NCI-H1048 (cell line): Measurements from ENCODE around the gene MLC1.

Experiments used
- DNase-seq: peaks from one replicate; lab custom pipeline; 2025; lab: John Stamatoyannopoulos, UW

The MLC1 gene

DNA sequence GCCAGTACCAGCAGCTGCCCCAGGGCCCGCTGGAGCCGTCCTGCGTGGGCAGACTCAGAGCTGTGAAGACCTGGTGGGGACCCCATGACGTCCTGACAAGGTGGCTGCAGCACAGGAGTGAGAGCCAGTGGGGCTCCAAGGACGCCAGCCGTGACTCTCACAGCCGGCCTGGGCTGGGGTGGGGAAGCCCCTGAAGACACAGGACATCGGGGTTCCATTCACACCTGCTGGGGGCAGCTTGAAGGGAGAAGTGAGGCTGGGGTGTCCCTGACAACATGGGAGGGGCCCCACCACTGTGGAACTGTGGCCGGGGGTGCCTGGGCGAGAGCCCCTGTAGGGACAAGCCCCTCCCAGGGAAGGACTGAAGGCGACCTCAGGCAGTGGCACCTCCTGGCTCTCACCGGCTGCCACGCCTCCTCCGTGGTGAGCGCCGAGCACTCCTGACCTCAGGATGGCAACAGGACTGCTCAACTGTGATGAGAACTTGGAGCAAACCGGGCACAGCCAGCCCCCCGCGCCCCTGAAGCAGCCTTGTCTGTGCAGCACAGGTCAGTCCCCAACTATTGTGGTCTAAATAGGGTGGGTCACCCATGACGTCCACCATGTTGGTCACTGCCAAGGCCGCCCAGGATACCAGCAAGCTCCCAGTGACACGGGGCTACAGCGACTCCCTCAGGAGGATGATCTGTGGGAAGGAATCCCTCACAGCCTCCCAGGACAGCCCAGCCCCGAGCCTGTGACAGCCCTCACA is 49.9 kb downstream of the MLC1 start:
- no peak for DNase-seq

DNA sequence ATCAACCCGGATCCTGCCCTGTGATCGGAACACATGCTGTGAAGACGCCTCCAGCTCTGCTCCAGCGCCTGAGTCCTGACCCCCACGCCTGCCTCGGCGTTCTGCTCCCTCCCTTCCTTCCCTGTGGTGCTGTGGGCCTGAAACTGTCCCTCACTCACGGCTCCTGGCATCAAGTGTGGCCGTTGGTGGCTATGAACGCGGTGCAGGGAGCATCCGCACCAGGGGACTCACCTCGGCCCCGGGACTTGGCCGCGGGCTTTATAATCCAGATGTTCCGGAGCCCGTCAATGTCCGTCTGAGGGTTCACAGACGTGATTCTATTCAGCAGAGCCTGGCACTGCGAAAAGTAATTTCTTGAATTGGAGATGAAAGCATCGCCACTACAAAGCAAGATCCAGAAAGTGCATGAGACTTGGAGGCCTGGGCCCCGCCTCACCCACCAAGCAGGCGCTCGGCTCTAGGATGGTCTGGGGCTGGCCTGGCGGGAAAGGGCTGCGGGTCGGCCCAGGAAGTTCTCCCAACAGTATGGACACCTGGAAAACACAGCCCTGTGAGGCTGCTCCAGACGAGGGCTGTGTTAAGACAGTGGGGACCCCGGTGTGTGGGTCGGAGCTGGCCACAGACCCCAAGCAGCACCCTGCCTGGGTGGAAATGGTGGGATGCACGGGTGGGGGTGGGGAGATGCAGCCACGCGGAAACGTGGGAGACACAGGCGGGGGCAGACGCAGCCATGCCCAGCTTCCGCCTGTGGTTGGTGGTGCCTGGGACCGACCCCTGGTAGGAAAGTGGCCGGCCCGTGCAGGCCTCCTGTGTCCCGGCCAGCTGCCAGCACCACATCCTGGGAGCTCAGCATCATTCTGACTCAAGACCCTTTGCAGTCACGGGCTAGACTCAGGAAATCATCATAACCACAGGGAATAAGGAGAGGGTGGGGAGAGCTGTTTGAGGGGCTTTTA is 50.8 kb downstream of the MLC1 start:
- DNase-seq = no peak

DNA sequence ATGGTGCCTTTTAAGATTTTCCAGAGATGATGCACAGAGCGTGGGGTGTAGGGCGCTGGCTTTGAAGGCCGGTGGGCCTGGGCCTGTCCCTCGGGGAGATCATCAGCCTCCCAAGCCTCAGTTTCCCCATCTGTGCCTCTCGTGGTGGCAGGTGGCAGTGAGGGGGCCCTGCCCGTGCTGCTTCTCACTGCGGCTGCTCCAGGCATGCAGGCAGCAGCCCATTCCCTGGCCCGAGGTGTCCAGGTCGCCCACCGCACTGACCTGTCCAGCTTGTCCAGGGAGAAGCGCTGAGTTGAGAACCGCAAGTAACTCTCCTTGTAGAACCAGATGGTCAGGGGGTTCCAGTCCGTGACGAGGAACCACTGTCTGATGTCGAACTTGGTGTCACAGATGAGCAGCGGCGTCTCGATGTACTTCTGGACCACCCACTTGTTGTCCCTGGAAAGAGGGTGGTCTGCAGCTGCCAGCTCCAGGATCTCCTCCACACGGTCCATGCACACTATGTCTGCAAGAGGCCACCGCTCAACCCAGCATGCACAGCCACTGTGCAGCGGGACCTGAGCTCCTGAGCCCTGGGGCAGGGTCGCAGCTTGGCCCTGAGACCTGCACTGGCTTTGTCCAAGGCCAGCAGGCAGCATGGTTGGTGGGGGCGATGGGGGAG is 52.2 kb downstream of the MLC1 start:
- DNase-seq = no peak

DNA sequence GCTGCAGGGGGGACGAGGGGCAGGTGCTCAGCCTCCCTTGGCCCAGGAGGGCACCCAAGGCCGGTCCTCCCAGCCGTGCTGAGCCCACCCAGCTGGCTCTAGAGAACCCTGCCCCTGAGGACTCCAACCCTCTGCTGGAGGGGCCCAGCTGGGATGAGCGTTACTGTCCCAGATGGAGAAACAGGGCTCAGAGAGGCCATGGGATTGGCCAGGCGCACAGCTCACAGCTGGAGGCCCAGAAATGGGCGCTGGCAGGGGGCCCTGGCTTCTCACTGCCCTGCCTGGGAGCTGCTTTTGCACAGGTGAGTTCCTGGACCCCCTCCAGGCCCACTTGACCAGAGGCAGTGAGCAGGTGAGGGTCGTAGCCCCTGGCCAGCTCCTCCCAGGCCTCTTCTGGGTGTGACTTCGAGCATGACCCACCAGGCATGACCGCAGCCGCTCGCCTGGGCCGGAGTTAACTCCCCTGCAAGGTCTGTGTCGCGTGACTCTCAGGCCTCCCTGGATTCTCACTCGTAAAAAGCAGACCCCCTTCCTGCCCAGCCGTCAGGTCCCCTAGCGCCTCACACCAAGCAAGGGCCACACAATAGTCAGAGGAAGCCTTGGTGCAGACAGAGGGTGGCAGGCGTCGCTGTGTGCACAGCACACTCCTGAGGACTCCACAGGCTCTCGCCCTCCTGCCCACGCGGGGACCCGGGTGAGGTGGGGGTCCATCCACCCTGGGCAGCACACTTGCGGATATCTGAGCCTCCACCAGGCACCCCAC is 52.9 kb downstream of the MLC1 start:
- DNase-seq = no peak

DNA sequence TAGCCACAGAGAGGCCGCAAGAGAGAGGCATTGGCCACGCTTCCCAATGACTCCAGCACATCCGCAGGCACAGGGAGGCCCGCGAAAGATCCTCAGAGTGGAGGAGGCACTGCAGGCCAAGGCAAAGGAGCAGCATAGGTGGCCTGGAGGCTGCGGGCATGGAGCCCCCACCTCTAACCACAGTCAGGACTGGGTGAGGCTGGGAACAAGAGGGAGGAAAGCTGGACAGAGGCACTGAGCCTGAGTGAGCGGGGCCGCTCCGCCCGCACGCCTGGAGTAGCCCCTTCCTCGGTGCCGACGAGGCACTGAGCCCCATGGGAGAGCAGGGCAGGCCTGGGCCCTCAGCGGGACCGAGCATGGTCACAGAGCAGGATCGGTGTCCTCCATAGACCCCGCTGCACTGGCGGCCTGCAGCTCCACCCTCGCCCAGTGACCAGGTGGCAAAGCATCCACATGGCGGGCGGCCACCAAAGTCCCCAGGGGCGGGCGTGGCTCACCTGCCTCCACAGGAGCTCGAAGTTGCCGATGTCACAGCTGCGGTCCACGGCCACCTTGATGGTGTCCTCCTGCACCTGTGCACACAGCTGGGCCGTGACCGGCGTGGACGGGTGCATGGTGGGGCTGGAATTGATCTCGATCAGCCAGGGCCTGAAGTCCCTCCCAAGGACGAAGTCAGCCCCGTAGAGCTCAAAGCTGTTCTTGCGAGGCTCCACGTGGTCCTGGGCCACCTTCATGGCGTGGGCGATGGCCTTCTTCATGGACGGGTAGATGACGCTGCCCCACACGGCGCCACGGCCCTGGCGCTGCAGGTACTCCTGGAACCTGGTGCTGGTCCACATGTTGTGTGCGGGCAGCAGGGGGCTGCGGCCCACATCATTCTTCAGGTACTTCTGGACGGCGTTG is 53.8 kb downstream of the MLC1 start:
- no peak for DNase-seq

DNA sequence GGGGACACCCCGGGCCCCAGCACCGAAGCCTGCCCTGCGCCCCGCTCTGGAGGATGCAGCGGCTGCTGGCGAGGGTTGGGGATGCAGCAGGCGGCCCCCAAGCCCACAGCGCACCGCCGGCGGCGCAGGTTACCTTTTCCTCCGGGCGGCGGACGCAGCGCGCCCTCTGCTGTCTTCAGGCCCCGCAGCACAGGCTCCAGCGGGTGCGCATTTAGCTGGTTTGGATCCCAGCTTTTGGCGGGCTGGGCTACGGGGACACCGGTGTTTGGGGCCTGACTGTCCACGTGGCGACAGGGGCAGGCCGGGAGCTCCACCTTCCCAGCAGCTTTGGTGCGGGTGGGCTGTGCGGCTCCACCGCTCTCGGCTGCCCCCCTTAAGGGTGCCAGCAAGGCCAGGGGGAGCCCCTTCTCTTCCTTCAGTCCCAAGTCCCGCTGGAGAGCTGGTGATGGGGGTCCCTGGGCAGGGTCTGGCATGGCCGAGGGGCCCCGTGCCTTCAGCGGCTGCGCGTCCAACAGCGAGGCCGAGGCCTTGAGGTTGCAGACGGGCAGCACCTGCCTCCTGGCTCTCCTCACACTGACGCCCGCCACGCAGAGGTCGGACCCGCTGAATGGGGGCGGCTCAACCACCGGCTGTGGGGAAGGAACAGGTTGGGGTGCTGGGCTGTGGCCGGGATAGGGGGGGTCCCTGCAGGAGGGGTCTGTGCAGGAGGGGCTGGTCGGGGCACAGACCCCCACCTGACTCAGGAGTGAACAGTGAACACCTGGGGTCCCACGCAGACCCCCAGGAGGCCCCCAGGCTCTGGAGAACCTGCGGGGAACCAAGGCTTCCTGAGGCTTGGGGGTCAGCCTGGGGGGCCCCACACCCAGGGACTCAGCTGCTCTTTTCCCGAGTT is 54.7 kb downstream of the MLC1 start:
- DNase-seq = no peak

DNA sequence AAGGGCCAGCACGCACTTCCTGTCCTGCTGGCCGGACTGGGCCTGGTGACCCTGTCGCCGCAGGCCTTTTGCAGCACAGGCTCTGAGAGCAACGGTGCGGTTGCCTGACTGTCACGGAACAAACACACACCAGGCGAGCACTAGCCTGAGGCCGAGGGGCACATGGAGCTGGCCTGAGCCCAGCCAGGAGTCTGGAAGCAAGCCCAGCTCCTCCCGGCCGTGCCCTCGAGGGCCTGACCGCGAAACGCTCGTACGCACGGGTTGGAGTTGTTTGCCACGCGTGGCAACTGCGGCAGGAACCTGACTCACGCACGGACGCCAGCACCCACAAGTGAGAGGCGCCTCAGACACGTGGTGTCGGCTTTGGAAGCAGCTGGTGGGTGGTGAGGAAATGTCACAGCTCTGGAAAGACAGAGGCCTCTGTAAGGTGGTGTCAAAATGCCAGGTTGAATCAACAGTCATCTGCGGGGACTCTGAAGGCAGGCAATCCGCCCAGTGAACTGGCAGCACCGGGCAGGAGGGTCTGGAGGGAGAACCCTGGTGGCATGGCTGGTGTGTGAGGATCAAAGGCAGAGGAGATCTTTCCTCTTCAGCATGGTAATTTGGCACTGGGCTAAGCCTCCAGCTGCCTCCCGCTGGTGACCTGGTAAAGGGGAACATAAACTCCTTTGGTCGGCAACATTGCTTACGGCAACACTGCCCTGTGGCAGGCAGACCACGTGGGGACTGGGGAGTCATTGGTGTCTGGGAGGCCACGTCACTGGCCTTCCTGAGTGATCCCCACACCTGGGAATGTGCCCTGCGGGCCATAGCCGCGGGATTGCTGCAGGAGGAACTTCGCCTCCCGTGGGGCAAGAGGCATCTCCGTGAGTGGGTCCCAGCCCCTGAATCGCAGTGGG is 57.3 kb downstream of the MLC1 start:
- DNase-seq = no peak

DNA sequence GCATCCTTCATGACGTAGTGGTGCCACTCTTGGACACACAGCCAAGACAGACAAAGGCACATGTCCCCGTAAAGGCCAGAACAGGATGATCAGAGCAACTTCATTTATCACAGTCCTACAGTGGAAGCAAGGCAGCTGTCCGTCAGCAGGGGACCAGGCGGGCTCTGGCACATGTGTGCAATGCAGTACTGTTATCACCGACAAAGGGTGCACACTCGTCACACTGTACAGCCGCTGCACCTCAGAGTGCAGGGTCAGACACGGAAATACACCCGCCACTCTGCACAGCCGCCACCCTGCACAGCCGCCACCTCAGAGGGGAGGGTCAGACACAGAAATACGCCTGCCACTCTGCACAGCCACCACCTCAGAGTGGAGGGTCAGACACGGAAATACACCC is 59.2 kb downstream of the MLC1 start:
- DNase-seq = no peak

DNA sequence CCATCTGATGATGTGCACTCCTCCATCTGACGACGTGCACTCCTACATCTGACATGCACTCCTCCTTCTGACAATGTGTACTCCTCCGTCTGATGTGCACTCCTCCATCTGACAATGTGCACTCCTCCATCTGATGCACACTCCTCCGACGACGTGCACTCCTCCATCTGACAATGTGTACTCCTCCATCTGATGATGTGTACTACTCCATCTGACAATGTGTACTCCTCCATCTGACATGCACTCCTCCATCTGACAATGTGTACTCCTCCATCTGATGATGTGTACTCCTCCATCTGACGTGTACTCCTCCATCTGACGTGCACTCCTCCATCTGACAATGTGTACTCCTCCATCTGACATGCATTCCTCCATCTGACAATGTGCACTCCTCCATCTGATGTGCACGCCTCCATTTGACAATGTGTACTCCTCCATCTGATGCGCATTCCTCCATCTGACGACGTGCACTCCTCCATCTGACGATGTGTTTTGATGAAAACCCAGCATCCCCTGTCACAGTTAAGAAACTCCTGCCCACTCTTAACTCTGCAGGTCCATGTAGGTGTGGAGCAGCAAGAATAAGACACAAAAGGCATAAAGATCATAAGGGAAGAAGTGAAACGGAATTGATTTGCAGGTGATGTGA is 62.9 kb downstream of the MLC1 start:
- no peak for DNase-seq

DNA sequence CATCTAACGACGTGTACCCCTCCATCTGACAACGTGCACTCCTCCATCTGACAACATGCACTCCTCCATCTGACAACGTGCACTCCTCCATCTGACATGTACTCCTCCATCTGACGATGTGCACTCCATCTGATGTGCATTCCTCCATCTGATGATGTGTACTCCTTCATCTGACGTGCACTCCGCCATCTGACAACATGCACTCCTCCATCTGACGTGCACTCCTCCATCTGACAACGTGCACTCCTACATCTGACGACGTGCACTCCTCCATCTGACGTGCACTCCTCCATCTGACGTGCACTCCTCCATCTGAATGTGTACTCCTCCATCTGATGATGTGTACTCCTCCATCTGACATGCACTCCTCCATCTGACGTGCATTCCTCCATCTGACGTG is 64.6 kb downstream of the MLC1 start:
- no peak for DNase-seq

DNA sequence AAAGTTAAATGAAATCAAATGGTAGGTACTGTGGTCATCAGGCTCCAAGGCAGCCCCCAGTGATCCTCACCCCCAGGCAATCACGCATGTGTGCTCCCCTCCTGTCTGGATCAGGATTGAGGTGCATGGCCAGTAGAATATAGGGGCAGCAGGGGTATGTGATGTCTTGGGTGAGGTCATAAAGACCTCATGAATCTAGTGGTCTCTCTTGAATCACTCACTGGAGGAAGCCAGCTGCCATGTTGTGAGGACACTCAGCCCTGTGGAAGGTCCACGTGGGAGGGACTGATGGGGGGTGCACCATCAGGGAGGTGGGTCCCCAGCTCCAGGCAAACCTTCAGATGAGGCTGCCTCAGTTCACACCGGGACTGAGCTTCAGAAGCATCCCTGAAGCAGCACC is 65.9 kb downstream of the MLC1 start:
- DNase-seq = no peak

DNA sequence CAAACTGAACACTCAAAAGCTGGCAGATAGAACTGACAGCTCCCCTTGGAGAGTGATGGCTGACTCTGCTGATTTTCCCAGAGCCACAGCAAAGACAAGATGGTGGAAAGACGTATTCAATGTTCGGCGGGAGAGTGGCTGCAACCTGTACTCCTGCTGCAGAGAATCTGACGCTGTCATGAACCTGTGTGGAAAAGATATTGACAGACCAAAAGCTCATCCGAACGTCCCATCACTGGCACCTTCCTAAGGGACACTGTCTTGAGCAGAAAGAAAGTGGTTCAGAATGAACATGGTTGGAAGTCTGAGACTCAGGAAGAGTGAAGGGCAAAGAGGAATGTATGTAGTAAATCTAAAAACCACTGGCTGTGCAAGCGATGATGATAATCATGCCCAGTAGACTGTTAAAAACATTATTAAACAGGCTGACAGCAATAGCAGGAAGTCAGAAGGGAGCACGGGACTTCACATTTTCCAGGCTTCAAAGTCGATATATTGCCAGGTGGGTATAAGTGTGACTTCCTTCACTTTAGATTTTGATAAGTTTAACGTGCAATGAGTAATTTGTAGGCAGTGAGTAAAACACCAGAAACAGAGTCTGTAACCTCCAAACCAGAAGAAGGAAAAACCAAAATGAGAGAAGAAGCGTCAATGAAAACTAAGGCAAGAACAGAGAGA is 66.5 kb downstream of the MLC1 start:
- no peak for DNase-seq

DNA sequence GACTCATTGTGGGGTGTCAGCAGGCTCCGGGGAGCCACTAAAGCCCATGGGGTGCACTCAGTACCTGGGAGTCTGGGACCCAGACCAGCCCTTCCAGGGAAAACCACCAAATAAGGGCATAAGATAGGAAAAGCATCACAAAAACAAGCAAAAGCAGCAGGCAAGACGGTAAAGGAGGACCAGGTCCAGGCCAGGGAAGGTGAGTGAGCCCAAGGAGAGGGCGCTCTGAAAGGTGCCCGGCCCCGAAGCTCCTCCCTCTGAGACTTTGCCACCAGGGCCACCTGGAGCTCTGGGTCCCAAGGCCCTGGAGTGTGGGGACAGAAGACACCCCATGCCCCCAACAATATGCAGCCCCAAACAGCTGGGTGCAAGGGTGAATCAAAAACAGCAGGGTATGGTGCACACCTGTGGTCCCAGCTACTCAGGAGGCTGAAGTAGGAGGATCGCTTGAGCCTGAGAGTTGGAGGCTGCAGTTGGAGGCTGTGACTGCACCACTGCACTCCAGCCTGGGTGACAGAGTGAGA is 67.5 kb downstream of the MLC1 start:
- DNase-seq = no peak

DNA sequence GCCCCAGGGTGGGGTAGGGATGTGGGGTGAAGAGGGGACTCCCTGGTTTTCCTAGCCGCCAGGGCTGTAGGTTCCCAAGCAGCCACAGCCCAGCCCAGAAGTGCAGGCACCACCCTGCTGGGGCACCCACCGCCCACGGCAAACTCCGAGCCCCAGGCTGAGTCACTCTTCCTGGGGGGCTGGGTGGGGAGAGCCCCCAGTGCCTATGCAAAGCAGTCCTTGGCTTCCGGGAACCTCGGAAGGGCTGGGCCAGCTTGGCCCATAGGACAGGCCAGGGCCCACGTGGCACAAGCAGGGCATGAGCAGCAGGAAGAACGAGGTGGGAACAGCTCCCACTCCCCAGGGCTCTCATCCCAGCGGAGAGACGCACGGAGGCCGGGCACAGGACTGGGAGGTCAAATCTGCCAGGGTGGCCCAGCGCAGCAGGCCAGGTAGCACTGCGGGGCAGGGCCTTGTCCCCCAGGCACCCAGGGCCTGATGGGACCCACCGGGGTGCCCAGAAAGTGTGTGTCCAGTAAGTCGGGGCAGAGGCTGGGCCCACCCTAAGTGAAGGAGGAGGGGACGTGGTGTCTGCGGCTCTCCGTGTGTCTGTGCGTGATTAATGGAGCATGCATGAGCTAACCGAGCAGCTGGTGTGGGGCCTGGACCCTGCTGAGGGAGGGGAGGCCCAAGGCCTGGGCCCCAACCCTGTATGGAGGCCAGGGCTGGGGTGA is 68.1 kb downstream of the MLC1 start:
- no peak for DNase-seq

DNA sequence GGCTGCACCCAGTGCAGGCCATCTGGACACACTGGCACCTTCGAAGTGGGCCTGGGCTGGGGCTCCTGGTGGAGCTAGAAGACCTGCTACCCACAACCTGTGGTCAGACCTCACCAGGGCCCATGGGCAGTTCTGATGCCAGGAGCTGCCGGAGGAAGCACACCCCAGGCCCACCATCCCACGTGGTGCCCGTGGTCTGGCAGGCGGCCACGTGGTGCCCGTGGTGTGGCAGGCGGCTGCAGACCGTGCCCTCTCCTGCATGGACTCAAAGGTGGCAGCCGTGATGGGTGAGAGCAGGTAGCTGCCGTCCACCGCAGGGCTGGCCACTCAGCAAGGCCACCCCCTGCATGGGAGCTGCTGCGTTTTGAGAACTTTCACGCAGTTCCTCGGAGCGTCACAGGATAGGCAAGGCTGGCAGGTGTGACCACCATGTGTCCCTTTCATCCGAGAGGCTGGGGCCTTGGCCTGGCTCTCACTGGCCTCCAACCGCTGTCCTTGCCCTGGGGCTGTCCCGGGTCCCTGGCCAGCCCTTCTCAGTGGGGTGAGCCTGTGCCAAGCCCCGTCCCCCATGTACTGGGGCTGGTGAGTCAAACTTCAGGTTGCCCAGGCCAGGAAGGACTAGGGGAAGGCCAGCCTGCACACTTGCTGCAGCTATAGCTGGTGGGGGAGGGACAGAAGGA is 68.8 kb downstream of the MLC1 start:
- no peak for DNase-seq
